GM19468 (cell line): ENCODE results near the gene SPR.
"Not testable (repeated sequence)": the region's sequence is repeated elsewhere in the genome, so short reads cannot be mapped to it uniquely, and the experiment has no call there.

Source experiments
- ATAC-seq: cut with Tn5 transposase; IDR thresholded peaks from one replicate; pipeline ENCODE4 v1.9.1; 2021; ENCODE audit warnings: mild to moderate bottlenecking, moderate library complexity, moderate number of reproducible peaks; ENCODE audit not compliant: unreplicated experiment; ENCODE audit errors: extremely low read depth

SPR gene

DNA sequence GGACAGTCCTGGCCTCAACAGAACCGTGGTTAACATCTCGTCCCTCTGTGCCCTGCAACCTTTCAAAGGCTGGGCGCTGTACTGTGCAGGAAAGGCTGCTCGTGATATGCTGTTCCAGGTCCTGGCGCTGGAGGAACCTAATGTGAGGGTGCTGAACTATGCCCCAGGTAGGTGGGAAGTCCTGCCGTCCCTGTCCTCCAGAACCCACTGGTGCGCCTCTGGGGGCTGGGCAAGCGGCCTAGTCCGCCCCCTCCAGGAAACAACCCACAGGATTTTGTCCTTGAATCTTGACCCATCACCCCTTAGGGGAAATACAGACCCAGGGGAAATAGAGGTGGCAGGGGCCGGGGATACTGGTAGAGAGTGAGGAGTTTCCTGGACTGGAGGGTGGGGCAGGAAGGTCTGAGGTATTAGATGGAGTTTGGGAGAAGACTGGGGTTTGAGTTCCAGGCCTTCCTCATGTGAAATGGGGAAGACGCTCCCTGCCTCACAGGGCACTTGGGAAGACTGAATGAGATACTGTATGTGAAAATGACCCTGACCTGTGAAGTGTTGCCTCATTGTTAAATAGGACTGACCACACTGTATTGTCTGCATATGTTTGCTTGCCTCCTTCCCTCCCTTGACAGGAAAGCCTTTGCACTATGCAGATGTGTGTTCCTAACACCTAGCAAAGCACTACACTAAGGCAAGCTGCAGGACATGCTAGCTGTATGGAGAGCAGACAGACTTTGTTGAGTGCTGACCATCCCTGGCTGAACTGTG lies 1.4 kb downstream of the SPR start:
- no peak for ATAC-seq

GRCh38 chr2:72889991-72890390 lies 2.8 kb downstream of the SPR start:
- no peak for ATAC-seq

DNA sequence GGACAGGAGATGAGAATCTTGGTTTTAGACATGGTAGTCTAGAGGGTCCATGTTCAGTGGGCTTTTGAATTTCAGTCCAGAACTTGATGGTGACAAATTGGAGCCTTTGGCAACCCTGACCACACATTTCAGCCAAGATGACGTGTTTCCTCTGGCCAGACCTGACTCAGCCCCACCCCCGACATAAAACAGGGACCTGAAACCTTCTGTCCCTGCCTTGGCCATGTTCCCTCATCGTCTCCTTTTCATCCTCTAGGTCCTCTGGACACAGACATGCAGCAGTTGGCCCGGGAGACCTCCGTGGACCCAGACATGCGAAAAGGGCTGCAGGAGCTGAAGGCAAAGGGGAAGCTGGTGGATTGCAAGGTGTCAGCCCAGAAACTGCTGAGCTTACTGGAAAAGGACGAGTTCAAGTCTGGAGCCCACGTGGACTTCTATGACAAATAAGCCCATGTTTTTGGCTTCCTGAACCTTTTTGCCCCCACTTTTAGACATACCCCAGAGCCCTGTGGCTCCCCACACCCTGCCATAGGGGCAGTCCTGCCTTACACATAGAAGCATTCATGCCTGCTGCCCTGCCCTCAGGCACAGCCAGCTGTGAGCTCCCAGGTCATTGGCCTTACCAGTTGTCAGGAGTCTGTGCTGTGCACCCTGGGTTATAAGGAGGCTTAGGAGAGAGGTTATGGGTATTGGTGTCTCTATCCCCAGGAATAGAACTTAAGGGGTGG lies 4.0 kb downstream of the SPR start:
- no peak for ATAC-seq

GRCh38 chr2:72892506-72893173 lies 5.4 kb downstream of the SPR start:
- ATAC-seq, result no peak

DNA sequence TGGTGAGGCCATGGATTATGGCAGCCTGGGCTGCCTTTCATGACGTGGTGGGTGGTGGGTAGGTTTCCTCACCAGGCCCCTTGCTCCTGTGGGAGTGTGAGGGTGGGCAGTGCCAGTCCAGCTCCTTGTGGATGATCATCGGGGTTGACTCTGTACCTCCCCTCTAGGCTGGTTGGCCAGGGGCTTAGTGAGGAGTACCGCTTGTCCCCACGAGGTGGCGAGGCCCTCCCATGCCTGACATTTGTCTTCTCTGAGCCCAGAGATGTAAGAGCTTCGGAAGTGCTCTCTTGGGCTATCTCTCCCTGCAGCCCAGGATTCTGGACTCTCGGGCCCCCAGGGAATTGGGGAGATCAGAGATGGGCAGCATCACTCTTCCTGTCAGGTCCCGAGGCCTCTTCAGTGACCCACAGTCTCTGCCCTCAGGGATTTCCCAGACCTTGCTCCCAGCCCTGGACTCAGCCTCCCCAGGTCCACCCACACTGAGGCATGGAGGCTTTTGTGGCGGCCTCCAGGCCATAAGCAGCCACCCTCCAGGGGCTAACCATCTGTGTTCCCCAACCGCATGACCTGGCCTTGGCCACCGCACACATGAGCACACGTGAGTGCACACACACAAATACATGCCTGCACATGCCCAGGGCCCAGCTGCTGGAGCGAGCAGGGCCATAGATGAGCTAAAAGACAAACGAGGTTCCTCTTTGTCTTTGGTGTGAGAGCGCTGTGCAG lies 6.5 kb downstream of the SPR start:
- ATAC-seq, result peak; percentile 55

- no peak for ATAC-seq
These were observed 7.3 kb downstream of the SPR start for GRCh38 chr2:72894514-72894913.

DNA sequence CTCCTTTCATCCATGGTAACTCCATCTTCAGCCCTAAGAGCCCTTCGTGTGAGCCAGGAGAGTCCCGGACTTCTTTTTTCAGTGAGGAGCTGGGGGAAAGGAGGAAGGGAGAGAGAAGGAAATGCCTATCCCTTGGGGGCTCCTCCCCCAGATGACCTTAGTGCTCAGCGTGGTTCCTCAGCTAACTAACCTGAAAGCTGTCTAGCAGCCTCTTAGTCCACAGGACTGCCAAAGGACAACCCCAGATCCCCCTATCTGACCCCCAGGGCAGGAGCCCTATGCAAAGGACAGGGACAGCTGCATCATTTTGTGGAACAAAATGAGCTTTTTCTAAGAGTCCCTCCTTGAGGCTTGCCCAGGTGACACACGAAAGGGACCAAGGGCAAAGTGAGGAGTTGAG lies 7.9 kb downstream of the SPR start:
- no peak for ATAC-seq

DNA sequence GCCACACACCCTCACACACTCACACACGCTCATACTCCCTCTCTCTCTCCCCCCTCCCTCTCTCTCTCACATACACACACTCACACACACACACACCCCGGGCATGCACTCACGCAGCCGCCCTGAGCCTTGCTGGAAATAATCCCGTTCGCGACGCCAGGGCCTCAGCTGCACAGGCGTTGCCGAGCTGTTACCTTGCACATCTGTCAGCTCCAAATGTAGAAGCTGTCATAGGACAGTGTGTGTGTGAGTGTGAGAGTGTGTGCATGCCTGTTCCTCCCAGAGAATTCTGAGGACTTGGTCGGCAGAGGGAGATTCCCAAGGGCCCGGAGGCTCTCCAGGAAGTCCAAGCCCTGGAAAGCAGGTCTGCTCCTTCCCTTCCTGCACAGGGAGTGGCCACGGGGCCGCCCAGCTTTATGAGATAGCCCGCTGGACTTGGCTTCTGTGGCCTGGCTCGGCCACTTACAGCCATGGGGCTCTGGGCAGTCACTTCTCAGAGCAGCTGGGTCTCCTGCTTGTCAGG lies 8.6 kb downstream of the SPR start:
- ATAC-seq, result no peak

- ATAC-seq, result no peak
These were observed 9.2 kb downstream of the SPR start for GRCh38 chr2:72896446-72896845.

- ATAC-seq, result no peak
These were observed 10.8 kb downstream of the SPR start for GRCh38 chr2:72897785-72898584.

- no peak for ATAC-seq
These were observed 11.3 kb downstream of the SPR start for GRCh38 chr2:72898585-72898906.

DNA sequence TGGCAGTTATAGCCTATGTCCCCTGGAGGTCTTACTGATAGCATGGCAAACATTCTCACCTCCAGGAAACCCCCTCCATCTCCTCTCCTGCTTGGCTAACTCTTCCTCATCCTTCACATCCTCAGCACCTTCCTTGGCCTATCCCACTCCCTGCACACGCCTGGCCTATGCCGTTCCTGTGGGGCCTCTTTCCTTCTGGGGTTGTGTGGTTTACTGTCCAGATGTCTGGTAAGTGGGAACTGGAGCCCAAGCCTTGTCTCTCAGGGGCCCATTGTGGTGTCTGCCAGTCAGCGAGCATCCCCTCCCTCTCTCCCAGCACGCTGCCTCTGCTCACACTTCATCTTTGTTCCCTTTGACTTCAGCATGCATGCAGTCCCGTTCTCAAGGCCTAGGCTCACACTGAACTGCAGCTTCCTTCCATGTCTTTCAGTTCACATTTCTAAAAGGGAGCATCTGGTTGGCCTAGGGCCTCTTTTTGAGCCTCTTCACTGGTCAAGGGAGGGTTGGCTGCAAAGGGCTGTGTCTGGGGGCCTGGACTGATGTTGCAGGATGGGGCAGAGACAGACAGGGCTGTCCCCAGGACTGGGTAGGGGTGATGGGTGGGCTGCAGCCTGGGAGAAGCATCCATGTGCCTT lies 13.1 kb downstream of the SPR start:
- no peak for ATAC-seq

DNA sequence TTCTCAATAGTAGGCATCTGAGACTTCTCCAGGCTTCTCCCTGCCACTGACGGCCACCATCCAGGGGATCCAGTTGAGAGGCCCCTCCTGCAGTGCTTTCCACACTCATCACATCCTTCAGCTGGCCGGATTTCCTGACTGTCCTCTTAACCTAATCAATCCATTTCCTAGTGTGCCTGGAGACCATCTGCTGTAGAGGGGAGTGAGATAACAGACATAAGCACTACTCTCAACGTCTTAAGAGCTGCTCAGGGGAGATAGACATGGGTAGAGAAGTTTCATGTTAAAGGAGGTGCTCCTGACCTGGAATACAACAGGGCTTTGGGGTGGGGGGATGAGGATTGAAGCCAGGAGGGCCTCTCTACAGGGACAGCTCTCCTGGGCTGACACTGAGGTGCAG lies 14.2 kb downstream of the SPR start:
- no peak for ATAC-seq

DNA sequence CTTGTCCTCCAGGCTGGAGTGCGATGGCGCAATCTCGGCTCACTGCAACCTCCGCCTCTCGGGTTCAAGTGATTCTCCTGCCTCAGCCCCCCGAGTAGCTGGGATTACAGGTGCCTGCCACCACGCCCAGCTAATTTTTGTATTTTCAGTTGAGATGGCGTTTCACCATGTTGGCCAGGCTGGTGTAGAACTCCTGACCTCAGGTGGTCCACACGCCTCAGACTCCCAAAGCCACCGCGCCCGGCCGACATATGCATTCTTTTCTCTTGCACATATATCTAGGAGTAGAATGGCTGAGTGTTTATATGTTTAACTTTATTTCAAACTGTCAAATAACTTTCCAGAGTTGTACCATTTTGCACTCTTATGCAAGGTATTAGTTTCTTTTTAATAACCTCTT lies 20.2 kb downstream of the SPR start:
- ATAC-seq, result not testable (repeated sequence)

DNA sequence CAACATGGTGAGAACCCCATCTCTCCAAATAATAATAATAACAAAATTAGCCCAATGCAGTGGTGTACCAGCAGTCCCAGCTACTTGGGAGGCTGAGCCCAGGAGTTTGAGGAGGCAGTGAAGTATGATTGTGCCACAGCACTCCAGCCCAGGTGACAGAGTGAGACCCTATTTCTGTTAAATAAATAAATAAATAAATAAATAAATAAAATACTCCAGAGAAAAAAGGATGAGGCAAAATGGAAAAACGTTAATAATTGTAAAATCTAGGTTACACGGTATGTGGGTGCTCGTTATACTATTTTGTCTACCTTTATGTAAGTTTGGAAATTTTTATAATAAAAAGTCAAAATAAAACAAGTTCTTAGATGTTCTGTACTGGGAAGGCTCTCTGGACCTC lies 21.5 kb downstream of the SPR start:
- ATAC-seq, result no peak

- no peak for ATAC-seq
These were observed 24.0 kb downstream of the SPR start for GRCh38 chr2:72911256-72911655.

DNA sequence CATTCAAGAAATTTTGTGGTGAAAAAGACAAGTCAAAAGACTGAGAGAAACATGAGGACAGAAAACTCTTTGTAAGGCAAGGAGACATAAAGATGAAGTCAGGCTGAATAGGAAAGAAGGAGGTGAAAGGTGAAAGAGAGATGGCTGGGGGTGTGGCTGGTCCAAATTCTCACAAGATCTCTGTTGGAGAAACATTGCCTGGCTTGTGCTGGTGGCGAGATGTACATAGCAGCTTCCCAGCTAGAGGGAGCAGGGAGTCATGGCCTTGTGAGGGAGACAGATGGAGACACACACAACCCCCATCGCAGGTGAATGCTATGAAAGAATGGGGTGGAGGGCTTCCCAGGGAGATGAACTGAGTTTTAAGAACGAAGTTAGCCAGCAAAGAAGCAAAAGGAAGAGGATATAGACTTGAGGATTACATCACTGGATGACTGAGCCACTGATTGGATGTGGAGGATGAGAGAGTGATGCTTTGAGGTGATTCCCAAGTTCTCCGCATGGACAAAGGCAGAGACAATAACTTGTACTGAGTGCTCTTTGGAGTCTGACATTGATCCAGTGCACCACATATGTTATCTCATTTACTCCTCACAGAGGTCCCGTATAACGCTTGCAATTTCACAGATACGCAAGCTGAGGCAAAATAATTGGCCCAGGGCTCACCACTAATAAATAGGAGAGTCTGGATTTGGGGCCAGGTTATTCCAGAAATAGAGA lies 26.4 kb downstream of the SPR start:
- no peak for ATAC-seq

- no peak for ATAC-seq
These were observed 27.0 kb downstream of the SPR start for GRCh38 chr2:72914206-72914559.
